ACHN (cell line): ENCODE results near the gene RNF180.

Experiments
- DNase-seq: peaks from one replicate; pipeline ENCODE4 v3.0.0-alpha.2; 2015
- in situ Hi-C: cut with HindIII; loops from 2 replicates; pipeline ENCODE4 v1.10.0; 2017; ENCODE audit warnings: low sequenced_read_pairs, low pct_ligation_motif_present, low pct_unique_long_range_greater_than_20kb

RNF180 gene, protein sequence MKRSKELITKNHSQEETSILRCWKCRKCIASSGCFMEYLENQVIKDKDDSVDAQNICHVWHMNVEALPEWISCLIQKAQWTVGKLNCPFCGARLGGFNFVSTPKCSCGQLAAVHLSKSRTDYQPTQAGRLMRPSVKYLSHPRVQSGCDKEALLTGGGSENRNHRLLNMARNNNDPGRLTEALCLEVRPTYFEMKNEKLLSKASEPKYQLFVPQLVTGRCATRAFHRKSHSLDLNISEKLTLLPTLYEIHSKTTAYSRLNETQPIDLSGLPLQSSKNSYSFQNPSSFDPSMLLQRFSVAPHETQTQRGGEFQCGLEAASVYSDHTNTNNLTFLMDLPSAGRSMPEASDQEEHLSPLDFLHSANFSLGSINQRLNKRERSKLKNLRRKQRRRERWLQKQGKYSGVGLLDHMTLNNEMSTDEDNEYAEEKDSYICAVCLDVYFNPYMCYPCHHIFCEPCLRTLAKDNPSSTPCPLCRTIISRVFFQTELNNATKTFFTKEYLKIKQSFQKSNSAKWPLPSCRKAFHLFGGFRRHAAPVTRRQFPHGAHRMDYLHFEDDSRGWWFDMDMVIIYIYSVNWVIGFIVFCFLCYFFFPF

DNA sequence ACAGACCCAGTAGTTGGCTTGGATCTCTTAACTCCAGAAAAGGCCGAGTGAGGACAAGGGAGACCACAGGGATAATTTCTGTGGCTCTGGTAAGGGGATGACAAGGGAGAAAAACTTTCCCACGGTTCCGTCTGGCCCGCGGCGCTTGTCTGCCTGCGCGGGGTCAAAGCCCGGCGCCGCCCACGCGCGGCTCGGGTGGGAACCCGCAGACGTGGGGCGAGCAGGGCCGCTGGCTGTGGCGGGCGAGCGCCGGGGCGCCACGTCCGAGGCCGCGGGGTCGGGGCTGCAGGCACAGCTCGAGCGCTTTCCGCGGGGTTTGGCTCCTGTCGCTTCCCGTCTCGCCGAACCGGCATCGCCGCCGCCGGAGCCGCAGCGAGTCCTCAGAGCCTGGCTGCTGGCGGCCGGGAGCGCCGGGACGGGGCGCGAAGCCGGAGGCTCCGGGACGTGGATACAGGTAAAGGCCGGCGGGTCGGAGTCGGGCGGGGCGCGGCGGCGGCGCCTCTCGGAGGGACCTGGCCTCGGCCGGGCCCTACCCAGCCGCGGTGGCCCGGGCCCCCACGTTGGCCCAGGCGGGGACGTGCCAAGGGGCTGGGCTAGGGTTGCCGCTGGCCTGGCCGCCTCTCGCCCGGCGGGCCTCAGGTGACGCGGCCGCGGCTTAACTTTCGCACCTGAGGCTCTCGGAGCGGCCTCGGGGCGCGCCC is at the start of gene RNF180:
RNF180 (plus strand) TSS at position 344 of the 701 bp plus-strand sequence. CDS start 34,965 bp downstream, outside the sequence.
- in situ Hi-C loops = no loop called here
- peak; percentile 14 for DNase-seq

GRCh38 chr5:64125521-64125920 is 40.1 kb upstream of the RNF180 start:
- DNase-seq = no peak
- in situ Hi-C loops = no loop called here

GRCh38 chr5:64126202-64126741 is 39.4 kb upstream of the RNF180 start:
- in situ Hi-C loops = no loop called here
- DNase-seq = no peak

DNA sequence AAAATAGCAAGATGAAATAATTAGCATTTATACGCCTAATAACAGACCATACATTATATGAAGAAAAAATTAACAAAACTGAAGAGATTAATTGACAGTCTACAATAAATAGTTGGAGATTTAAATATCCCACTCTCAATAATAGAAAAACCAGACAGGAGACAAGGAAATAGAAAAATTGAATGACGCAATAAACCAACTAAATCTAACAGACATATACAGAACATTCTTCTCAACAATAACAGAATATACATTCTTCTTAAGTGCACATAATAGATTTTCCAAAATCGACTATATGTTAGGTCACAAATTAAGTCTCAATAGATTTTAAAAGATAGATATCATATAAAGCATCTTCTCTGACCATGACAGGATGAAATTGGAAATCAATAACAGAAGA is 25.6 kb upstream of the RNF180 start:
- in situ Hi-C loops = no loop called here
- no peak for DNase-seq

- no peak for DNase-seq
- in situ Hi-C loops = no loop called here
These were observed 21.0 kb upstream of the RNF180 start for GRCh38 chr5:64144425-64145215.

GRCh38 chr5:64145216-64145895 is 20.3 kb upstream of the RNF180 start:
- in situ Hi-C loops = no loop called here
- no peak for DNase-seq

DNA sequence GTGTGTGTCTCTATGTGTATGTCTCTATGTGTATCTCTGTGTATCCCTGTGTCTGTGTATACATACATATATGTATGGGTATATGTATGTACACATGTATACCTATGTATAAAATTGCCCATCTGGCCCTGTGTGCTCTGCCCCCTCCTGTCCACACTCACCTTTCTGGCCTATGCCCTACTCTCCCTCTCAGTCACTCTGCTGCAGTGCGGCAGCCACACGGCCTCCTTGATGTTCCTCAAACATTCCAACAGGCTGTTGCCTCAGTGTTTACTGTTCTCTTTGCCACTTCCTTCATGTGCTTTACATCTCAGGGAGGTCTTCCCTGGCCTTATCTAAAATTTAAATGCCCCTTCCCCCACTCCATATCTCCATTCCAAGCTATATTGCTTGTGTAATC is 18.3 kb upstream of the RNF180 start:
- DNase-seq = no peak
- in situ Hi-C loops = no loop called here

GRCh38 chr5:64147849-64148441 is 17.7 kb upstream of the RNF180 start:
- DNase-seq = peak; percentile 16
- in situ Hi-C loops = no loop called here

- DNase-seq = no peak
- in situ Hi-C loops = no loop called here
These were observed 16.4 kb upstream of the RNF180 start for GRCh38 chr5:64149268-64149667.

DNA sequence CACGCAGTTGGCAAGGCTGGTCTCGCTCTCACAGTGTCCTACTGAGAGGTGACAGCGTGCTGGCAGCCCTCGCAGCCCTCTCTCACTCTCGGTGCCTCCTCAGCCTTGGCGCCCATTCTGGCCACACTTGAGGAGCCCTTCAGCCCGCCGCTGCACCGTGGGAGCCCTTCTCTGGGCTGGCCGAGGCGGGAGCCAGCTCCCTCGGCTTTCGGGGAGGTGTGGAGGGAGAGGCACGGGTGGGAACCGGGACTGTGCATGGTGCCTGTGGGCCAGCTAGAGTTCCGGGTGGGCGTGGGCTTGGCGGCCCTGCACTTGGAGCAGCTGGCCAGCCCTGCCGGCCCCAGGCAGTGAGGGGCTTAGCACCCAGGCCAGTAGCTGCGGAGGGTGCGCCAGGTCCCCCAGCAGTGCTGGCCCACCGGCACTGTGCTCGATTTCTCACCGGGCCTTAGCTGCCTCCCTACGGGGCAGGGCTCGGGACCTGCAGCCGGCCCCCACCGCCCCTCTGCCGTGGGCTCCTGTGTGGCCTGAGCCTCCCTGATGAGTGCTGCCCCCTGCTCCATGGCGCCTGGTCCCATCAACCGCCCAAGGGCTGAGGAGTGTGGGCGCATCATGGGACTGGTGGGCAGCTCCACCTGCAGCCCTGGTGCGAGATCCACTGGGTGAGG is 15.7 kb upstream of the RNF180 start:
- in situ Hi-C loops = no loop called here
- DNase-seq = no peak

- in situ Hi-C loops = no loop called here
These were observed 9.4 kb upstream of the RNF180 start for GRCh38 chr5:64156261-64156660.

GRCh38 chr5:64158827-64159226 is 6.8 kb upstream of the RNF180 start:
- DNase-seq = no peak
- in situ Hi-C loops = no loop called here

More at GRCh38 chr5:64156261-64156660, 9.4 kb upstream of the RNF180 start:
- DNase-seq = no peak

GRCh38 chr5:64160201-64160600 is 5.4 kb upstream of the RNF180 start:
- DNase-seq = no peak
- in situ Hi-C loops = no loop called here

DNA sequence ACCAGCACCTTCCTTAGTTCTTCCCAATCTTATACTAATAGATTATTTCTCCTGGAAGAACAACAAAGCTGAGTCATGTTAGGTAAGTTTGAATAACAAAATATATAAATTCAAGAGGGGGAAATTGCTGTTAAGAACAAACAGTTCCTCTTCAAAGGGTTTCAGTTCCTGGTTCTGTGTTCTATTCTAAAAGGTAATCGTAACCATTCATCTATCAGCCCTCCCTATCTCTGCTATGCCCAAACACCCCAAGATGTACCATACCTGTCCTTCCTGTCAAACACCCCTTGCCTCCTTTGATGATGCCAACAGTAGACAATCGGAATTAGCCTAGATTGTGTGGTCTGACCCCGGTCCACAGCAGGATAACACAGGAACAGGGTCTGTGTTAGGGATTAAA is 4.2 kb upstream of the RNF180 start:
- in situ Hi-C loops = no loop called here
- DNase-seq = no peak

- DNase-seq = no peak
- in situ Hi-C loops = no loop called here
These were observed 2.5 kb upstream of the RNF180 start for GRCh38 chr5:64163135-64163534.

DNA sequence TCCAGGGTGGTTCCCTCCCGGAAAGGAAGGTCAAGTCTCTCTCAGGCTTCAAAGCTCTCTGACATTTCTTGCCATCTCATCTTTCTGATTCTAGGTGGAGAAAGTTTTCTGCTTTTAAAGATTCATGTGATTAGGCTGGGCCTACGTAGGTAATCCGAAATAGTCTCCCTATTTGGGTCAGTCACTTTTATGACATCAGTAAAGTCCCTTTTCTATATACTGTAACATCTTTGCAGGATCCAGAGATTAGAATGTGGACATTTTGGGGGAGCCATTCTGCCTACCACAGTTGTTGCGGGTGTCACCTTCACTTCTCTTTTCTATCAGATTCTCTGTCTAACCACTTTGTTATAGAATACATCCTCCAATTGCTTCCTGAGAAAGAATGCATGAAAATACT is 1.9 kb upstream of the RNF180 start:
- in situ Hi-C loops = no loop called here
- DNase-seq = no peak

DNA sequence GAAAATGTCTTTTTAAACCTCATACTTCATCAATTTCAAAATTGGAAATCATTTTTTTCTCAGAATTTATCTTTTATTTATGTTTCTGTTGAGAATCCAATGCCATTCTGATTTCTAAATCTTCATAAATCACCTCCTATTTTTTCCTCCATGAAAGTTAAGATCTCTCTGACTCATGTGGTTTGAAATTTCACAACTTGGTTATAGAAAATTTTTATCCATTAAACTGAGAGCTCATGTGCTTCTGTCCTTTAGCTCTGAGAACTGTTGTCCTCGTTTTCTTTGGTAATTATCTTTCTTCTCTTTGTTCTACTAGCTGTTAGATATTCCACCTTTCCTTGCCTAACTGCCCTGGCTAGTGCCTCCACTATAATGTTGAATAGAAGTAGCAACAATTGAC is 1.5 kb upstream of the RNF180 start:
- in situ Hi-C loops = no loop called here
- DNase-seq = no peak
